K562 (cell line): Measurements from ENCODE around the gene GALP. TPM values are rescaled to one million over a fixed set of nuclear protein-coding genes. Genes with fewer than 3 reads are reported as not detected.

ENCODE experiments used
- CHD7 ChIP-seq: fragments of 200-600 bp; sonication (generic); IDR thresholded peaks from one replicate; pipeline ENCODE4 v1.6.1; 2012; ENCODE audit warnings: mild to moderate bottlenecking, low read depth, low read length, inconsistent platforms
- FIP1L1 ChIP-seq: fragments of 200-400 bp; formaldehyde crosslinking; IDR thresholded peaks from 2 replicates; pipeline ENCODE4 v1.6.1; 2018; ENCODE audit warnings: mild to moderate bottlenecking, low read depth, low read length; ENCODE audit not compliant: poor library complexity, severe bottlenecking
- KDM1A ChIP-seq, 2 experiments: fragments of 450-650 bp; IDR thresholded peaks; 2 replicates each; pipeline ENCODE4 v1.6.1; 2016; ENCODE audit warnings: mild to moderate bottlenecking in 2 of 2
- TAF15 ChIP-seq: fragments of 200-400 bp; formaldehyde crosslinking; IDR thresholded peaks from 2 replicates; pipeline ENCODE4 v1.6.1; 2017; ENCODE audit warnings: mild to moderate bottlenecking, low read depth, low read length, moderate library complexity
- XRCC5 ChIP-seq: fragments of 200-400 bp; formaldehyde crosslinking; IDR thresholded peaks from 2 replicates; pipeline ENCODE4 v1.6.1; 2017; ENCODE audit warnings: low read depth, mild to moderate bottlenecking, low read length
- polyA plus RNA-seq, 8 experiments: library from polyadenylated mRNA; depleted of rRNA in 4 of 8; stranded (reverse) in 5 of 8; unstranded in 3 of 8; fragments of >200 nt; fragmentation: Nextera tagmentation in 2 of 8; fragmentation: Illumina TruSeq in 1 of 8; extraction: Ambion mirVana in 2 of 8; extraction: Trizol in 1 of 8; gene quantifications; 2 replicates each; pipeline versions ENCODE4 v1.2.1 to v1.2.3, GENCODE V29; 2011 to 2014; ENCODE audit warnings: inconsistent platforms in 1 of 8, missing spikeins in 1 of 8
- total RNA-seq, 7 experiments: library from RNA; depleted of rRNA in 6 of 7; stranded (reverse); fragments of >200 nt in 6 of 7; fragmentation: Illumina TruSeq in 2 of 7; extraction: Trizol in 2 of 7; gene quantifications; 2 replicates each; pipeline versions ENCODE4 v1.2.1 to v1.2.3, GENCODE V29; 2011 to 2021; ENCODE audit warnings: low replicate concordance in 1 of 7

GALP gene
- total and polyA plus RNA-seq, 9 of the 15 experiments (the other 6 are each of a cell fraction or from before 2014, with no cell fraction given): not detected

GRCh38 chr19:56201973-56202372 is 26.2 kb downstream of the GALP start, which contains the start of gene ZSCAN5C (continued):
- TF ChIP-seq CHD7 (no peak), XRCC5 (no peak), FIP1L1 (no peak), TAF15 (no peak), KDM1A (IDR thresholded peaks at IDR 0.05) (no peak)
